T-helper 17 cell (primary cell): ENCODE results near the gene KIF6. TPM values are rescaled to one million over a fixed set of nuclear protein-coding genes. Genes with fewer than 3 reads are reported as not detected.

Experiments used
- ATAC-seq: fragments of 150-1000 bp; cut with Tn5 transposase; 2 replicates; pipeline ENCODE4 v1.10.0; 2021; ENCODE audit warnings: mild to moderate bottlenecking, moderate library complexity
- DNase-seq, 3 donors: peaks; one replicate each; pipeline versions ENCODE4 v3.0.0 to v3.0.0-alpha.2; 2020 to 2021
- H3K9me3 ChIP-seq: one replicate; pipeline ENCODE4 v1.7.0; 2013; ENCODE audit warnings: low read length, mild to moderate bottlenecking; ENCODE audit not compliant: control insufficient read depth, poor library complexity, severe bottlenecking
- H3K27ac Mint-ChIP-seq: one replicate; pipeline ENCODE4 v1.8.0; 2022; ENCODE audit warnings: mild to moderate bottlenecking, moderate library complexity, mixed read lengths
- H3K27me3 Mint-ChIP-seq: one replicate; pipeline ENCODE4 v1.8.0; 2022; ENCODE audit warnings: mixed read lengths
- H3K36me3 Mint-ChIP-seq: one replicate; pipeline ENCODE4 v1.8.0; 2022; ENCODE audit warnings: low read depth, mixed read lengths
- H3K4me1 Mint-ChIP-seq: one replicate; pipeline ENCODE4 v1.8.0; 2022; ENCODE audit warnings: mild to moderate bottlenecking, mixed read lengths
- H3K4me3 Mint-ChIP-seq: one replicate; pipeline ENCODE4 v1.8.0; 2022; ENCODE audit warnings: mild to moderate bottlenecking, moderate library complexity, mixed read lengths
- total RNA-seq, 4 donors: library from RNA in 2 of 4; stranded (reverse) in 2 of 4; gene quantifications; one replicate each; pipeline ENCODE4 v1.2.3 and lab custom pipeline; 2022 to 2026

Gene KIF6
- total RNA-seq, 2 donors from 2014 or later, result 0.40 TPM; not detected in 1

GRCh38 chr6:39425346-39426072, 299.7 kb downstream of the KIF6 start:
- DNase-seq (no peak), ATAC-seq (no peak)
- H3K27me3 Mint-ChIP-seq, result peaks cover 30% of the 10 kb centered on the region
- no peaks in the 10 kb centered on the region for H3K9me3 ChIP-seq
- H3K36me3 Mint-ChIP-seq, result no peaks in the 10 kb centered on the region
- no peaks in the 10 kb centered on the region for H3K4me1 Mint-ChIP-seq
- no peak overlapping the region for H3K27ac Mint-ChIP-seq
- H3K4me3 Mint-ChIP-seq, result no peak overlapping the region

- H3K27me3 Mint-ChIP-seq, result peaks cover 30% of the 10 kb centered on the region
- ATAC-seq (no peak), DNase-seq (no peak)
- H3K9me3 ChIP-seq, result no peaks in the 10 kb centered on the region
- no peaks in the 10 kb centered on the region for H3K4me1 Mint-ChIP-seq
- H3K36me3 Mint-ChIP-seq, result no peaks in the 10 kb centered on the region
- no peak overlapping the region for H3K4me3 Mint-ChIP-seq
- H3K27ac Mint-ChIP-seq, result no peak overlapping the region
Observed at GRCh38 chr6:39424831-39425230, 300.4 kb downstream of the KIF6 start.

- H3K27me3 Mint-ChIP-seq, result peaks cover 20% of the 10 kb centered on the region
- ATAC-seq (no peak), DNase-seq (no peak)
- H3K27ac Mint-ChIP-seq, result no peak overlapping the region
- H3K4me3 Mint-ChIP-seq, result no peak overlapping the region
- H3K4me1 Mint-ChIP-seq, result no peaks in the 10 kb centered on the region
- no peaks in the 10 kb centered on the region for H3K36me3 Mint-ChIP-seq
- H3K9me3 ChIP-seq, result no peaks in the 10 kb centered on the region
Observed at GRCh38 chr6:39422238-39422637, 303.0 kb downstream of the KIF6 start.

GRCh38 chr6:39421383-39422225, 303.6 kb downstream of the KIF6 start:
- ATAC-seq (no peak), DNase-seq (no peak)
- peaks cover 20% of the 10 kb centered on the region for H3K27me3 Mint-ChIP-seq
- H3K4me3 Mint-ChIP-seq, result no peak overlapping the region
- no peaks in the 10 kb centered on the region for H3K36me3 Mint-ChIP-seq
- H3K27ac Mint-ChIP-seq, result peak overlapping the region; percentile 5
- no peaks in the 10 kb centered on the region for H3K9me3 ChIP-seq
- no peaks in the 10 kb centered on the region for H3K4me1 Mint-ChIP-seq

GRCh38 chr6:39420300-39421265, 304.6 kb downstream of the KIF6 start:
- no peaks in the 10 kb centered on the region for H3K36me3 Mint-ChIP-seq
- DNase-seq (no peak), ATAC-seq (no peak)
- H3K27me3 Mint-ChIP-seq, result peaks cover 24% of the 10 kb centered on the region
- peak overlapping the region; percentile 5 for H3K27ac Mint-ChIP-seq
- H3K4me3 Mint-ChIP-seq, result no peak overlapping the region
- H3K9me3 ChIP-seq, result no peaks in the 10 kb centered on the region
- H3K4me1 Mint-ChIP-seq, result no peaks in the 10 kb centered on the region

GRCh38 chr6:39419607-39420006, 305.6 kb downstream of the KIF6 start:
- H3K9me3 ChIP-seq, result no peaks in the 10 kb centered on the region
- Mint-ChIP-seq H3K4me1 (no peaks in the 10 kb centered on the region), H3K36me3 (no peaks in the 10 kb centered on the region), H3K27ac (no peak overlapping the region), H3K27me3 (peaks cover 28% of the 10 kb centered on the region), H3K4me3 (no peak overlapping the region)
- DNase-seq (no peak), ATAC-seq (no peak)

GRCh38 chr6:39417440-39417839, 307.8 kb downstream of the KIF6 start:
- peaks cover 39% of the 10 kb centered on the region for H3K27me3 Mint-ChIP-seq

GRCh38 chr6:39416728-39417127, 308.5 kb downstream of the KIF6 start:
- H3K9me3 ChIP-seq, result no peaks in the 10 kb centered on the region
- no peak for DNase-seq
- H3K27me3 Mint-ChIP-seq, result peaks cover 35% of the 10 kb centered on the region
- ATAC-seq, result no peak
- no peaks in the 10 kb centered on the region for H3K36me3 Mint-ChIP-seq
- no peak overlapping the region for H3K27ac Mint-ChIP-seq
- H3K4me3 Mint-ChIP-seq, result no peak overlapping the region
- H3K4me1 Mint-ChIP-seq, result no peaks in the 10 kb centered on the region

More at GRCh38 chr6:39417440-39417839, 307.8 kb downstream of the KIF6 start:
- no peaks in the 10 kb centered on the region for H3K4me1 Mint-ChIP-seq
- no peak overlapping the region for H3K4me3 Mint-ChIP-seq
- no peaks in the 10 kb centered on the region for H3K36me3 Mint-ChIP-seq
- DNase-seq, result no peak
- H3K9me3 ChIP-seq, result no peaks in the 10 kb centered on the region
- H3K27ac Mint-ChIP-seq, result no peak overlapping the region
- no peak for ATAC-seq

- Mint-ChIP-seq H3K4me3 (no peak overlapping the region), H3K4me1 (no peaks in the 10 kb centered on the region), H3K36me3 (no peaks in the 10 kb centered on the region), H3K27ac (no peak overlapping the region), H3K27me3 (peaks cover 38% of the 10 kb centered on the region)
- H3K9me3 ChIP-seq, result no peaks in the 10 kb centered on the region
- DNase-seq (no peak), ATAC-seq (no peak)
Observed at GRCh38 chr6:39416026-39416425, 309.2 kb downstream of the KIF6 start.

- Mint-ChIP-seq H3K27me3 (peaks cover 37% of the 10 kb centered on the region), H3K4me3 (no peak overlapping the region), H3K27ac (no peak overlapping the region), H3K4me1 (no peaks in the 10 kb centered on the region), H3K36me3 (no peaks in the 10 kb centered on the region)
- ATAC-seq, result no peak
- H3K9me3 ChIP-seq, result no peaks in the 10 kb centered on the region
- no peak for DNase-seq
Observed at GRCh38 chr6:39415482-39415881, 309.7 kb downstream of the KIF6 start.

- no peaks in the 10 kb centered on the region for H3K9me3 ChIP-seq
- DNase-seq, result no peak
- Mint-ChIP-seq H3K27me3 (peaks cover 55% of the 10 kb centered on the region), H3K27ac (no peak overlapping the region), H3K4me1 (no peaks in the 10 kb centered on the region), H3K4me3 (no peak overlapping the region), H3K36me3 (no peaks in the 10 kb centered on the region)
- no peak for ATAC-seq
Observed at GRCh38 chr6:39411465-39411864, 313.7 kb downstream of the KIF6 start.

- Mint-ChIP-seq H3K27me3 (peaks cover 51% of the 10 kb centered on the region), H3K4me1 (peaks cover 3% of the 10 kb centered on the region), H3K36me3 (no peaks in the 10 kb centered on the region), H3K4me3 (no peak overlapping the region), H3K27ac (no peak overlapping the region)
- H3K9me3 ChIP-seq, result no peaks in the 10 kb centered on the region
- DNase-seq (no peak), ATAC-seq (no peak)
Observed at GRCh38 chr6:39411001-39411400, 314.2 kb downstream of the KIF6 start.

GRCh38 chr6:39409889-39410288, 315.3 kb downstream of the KIF6 start:
- Mint-ChIP-seq H3K4me1 (peaks cover 3% of the 10 kb centered on the region), H3K36me3 (no peaks in the 10 kb centered on the region), H3K4me3 (no peak overlapping the region), H3K27me3 (peaks cover 45% of the 10 kb centered on the region), H3K27ac (no peak overlapping the region)
- DNase-seq (no peak), ATAC-seq (no peak)
- H3K9me3 ChIP-seq, result no peaks in the 10 kb centered on the region
